AG20443 (cell line): ENCODE measurements around the gene ZBTB42.
"Not testable (repeated sequence)": the region's sequence is repeated elsewhere in the genome, so short reads cannot be mapped to it uniquely, and the experiment has no call there.

Experiments
- DNase-seq: peaks from one replicate; pipeline ENCODE4 v3.0.0; 2012; ENCODE audit warnings: low spot score, mixed read lengths

Gene ZBTB42

GRCh38 chr14:104810316-104810715, 9.4 kb downstream of the ZBTB42 start:
- no peak for DNase-seq

GRCh38 chr14:104813286-104813685, 12.4 kb downstream of the ZBTB42 start:
- DNase-seq = no peak

- DNase-seq = not testable (repeated sequence)
These were observed 13.8 kb downstream of the ZBTB42 start for GRCh38 chr14:104814701-104815100.

- no peak for DNase-seq
These were observed 15.6 kb downstream of the ZBTB42 start for GRCh38 chr14:104816616-104816884.

GRCh38 chr14:104817930-104818713, 17.2 kb downstream of the ZBTB42 start:
- DNase-seq = no peak

- no peak for DNase-seq
These were observed 17.8 kb downstream of the ZBTB42 start for GRCh38 chr14:104818714-104819161.

GRCh38 chr14:104819361-104819781, 18.5 kb downstream of the ZBTB42 start:
- DNase-seq = no peak

- DNase-seq = peak; percentile 73
These were observed 19.8 kb downstream of the ZBTB42 start for GRCh38 chr14:104820669-104821228.

GRCh38 chr14:104821229-104821945, 20.5 kb downstream of the ZBTB42 start:
- DNase-seq = no peak

- DNase-seq = no peak
These were observed 21.2 kb downstream of the ZBTB42 start for GRCh38 chr14:104821971-104822608.

- no peak for DNase-seq
These were observed 22.1 kb downstream of the ZBTB42 start for GRCh38 chr14:104822821-104823615.

- DNase-seq = no peak
These were observed 23.6 kb downstream of the ZBTB42 start for GRCh38 chr14:104824353-104824997.

- peak; percentile 94 for DNase-seq
These were observed 25.4 kb downstream of the ZBTB42 start for GRCh38 chr14:104826189-104826860.

GRCh38 chr14:104826861-104827176, 25.9 kb downstream of the ZBTB42 start:
- no peak for DNase-seq

- DNase-seq = peak; percentile 72
These were observed 26.5 kb downstream of the ZBTB42 start for GRCh38 chr14:104827177-104828055.

- no peak for DNase-seq
These were observed 29.9 kb downstream of the ZBTB42 start for GRCh38 chr14:104830781-104831180.

GRCh38 chr14:104836171-104836935, 35.5 kb downstream of the ZBTB42 start:
- DNase-seq = not testable (repeated sequence)

- no peak for DNase-seq
These were observed 40.8 kb downstream of the ZBTB42 start for GRCh38 chr14:104841730-104842129.

GRCh38 chr14:104843006-104843405, 42.1 kb downstream of the ZBTB42 start:
- no peak for DNase-seq
